Amniotic stem cell (primary cell): ENCODE results near the gene AKR1D1.
"Not testable (repeated sequence)": the region's sequence is repeated elsewhere in the genome, so short reads cannot be mapped to it uniquely, and the experiment has no call there.

ENCODE experiments used
- DNase-seq: peaks from one replicate; lab custom pipeline; 2025; lab: John Stamatoyannopoulos, UW

The AKR1D1 gene

DNA sequence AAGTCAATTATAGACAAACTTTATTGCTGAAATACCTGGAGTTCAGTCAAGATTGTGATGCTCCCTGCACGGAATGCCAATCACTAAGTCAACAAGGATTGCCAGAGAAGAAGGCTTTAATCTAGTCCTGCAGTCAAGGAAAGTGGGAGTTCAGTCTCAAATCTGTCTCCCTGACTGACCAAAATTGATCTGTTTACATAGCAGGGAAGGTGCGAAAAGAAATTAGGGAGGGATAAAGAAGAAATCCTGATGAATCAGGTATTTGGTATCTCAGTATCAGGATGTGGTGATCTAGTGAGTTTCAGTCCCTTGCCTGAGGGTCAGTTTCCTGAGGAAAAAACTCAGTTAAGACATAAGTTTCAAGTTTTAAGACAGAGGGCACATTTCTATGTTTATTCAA, 2.1 kb upstream of the AKR1D1 start:
- no peak for DNase-seq

DNA sequence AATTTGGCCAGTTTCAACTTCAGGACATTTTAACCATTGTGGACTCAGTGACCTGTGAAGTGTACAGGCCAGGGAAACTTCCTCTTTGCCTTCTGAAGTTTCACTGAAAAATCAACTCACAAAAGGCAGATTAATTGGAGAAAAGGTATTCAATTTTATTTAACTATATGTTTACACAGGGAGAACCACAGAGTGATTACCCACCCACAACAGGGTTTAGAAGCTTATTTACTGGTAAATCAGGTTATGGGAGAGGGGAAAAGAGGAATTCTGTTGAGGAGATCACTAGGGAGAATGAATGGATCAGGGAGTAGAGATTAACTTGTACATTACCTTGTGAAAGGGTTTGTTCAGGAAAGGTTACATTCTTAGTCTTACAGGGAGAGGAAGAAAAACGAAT, 1.7 kb upstream of the AKR1D1 start:
- DNase-seq, result no peak

DNA sequence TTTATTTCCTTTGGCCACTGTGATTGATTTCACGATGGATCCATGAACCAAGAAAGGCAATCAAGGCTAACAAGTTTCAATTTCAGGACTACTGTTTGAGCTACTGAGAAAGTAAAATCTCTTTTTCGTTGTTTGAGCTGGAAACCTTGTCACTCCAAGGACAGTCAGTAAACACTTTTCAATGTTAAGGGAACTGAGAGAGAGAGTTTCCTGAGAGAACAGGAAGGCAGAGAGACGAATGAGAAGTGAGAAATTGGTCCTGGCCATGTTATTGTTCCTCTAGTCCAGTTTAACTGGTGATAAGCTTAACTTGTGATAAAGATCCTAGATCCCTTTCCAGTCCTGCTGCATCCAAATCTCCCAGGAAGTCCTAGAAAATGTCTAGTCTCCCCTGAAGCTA, 909 bp upstream of the AKR1D1 start:
- DNase-seq, result no peak

DNA sequence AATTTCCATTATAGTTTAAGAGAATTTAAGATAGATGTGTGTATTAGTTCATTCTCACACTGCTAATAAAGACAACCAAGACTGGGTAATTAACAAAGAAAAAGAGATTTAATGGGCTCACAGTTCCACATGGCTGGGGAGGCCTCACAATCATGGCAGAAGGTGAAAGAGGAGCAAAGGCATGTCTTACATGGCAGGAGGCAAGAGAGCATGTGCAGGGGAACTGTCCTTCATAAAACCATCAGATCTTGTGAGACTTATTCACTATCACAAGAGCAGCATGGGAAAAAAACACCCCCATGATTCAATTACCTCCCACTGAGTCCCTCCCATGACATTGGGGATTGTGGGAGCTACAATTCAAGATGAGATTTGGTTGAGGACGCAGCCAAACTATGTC, 473 bp upstream of the AKR1D1 start:
- DNase-seq, result not testable (repeated sequence)

DNA sequence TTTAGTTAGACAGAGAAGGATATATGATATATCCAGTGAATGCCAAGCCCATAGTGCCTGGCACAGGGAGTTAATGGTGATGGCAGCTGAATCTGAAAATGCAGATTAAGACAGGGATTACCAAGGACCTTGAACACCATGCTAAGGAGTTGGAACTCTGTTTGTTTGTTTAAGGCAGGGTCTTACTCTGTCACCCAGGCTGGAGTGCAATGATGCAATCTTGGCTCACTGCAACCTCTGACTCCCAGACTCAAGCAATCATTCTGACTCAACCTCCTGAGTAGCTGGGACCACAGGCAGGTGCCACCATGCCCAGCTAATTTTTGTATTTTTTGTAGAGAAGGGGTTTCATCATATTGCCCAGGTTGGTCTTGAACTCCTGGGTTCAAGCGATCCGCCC, 1.6 kb downstream of the AKR1D1 start:
- no peak for DNase-seq

DNA sequence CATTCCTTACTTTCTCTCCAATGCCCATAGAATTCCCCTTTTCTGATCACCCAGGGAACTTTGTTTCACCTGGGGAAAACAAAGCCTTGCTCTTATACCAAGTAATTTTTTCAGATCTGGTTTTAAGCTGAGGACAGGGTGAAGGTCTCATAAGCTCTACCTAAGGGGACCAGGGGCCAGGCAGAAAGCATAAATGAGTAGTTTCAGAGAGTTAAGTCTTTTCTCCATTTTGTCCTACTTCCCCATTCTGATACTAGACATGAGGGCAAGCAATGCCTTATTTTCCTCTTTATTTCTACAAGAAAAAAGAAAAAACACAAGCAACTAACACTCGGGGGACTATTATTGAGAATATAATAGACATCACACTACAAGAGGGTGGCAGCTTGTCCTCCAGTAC, 2.9 kb downstream of the AKR1D1 start:
- DNase-seq, result no peak

DNA sequence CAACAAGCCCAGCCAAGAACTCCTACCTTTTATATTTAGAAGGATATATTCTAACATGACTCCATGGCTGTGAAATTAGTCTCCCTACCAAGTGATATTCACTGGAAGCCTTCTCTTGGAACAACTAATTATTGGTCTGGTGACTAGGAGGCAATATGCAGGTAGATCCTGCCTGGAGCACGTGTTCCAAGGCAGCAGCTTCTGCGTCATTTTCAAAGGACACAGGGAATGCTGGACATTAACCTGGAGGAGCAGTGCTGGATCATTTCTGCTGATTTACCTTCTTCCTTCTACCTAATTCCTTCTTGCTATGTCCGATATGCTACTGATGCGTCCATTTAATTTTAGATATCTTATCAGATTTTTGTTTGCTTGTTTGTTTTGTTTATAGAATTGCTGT, 5.6 kb downstream of the AKR1D1 start:
- no peak for DNase-seq

DNA sequence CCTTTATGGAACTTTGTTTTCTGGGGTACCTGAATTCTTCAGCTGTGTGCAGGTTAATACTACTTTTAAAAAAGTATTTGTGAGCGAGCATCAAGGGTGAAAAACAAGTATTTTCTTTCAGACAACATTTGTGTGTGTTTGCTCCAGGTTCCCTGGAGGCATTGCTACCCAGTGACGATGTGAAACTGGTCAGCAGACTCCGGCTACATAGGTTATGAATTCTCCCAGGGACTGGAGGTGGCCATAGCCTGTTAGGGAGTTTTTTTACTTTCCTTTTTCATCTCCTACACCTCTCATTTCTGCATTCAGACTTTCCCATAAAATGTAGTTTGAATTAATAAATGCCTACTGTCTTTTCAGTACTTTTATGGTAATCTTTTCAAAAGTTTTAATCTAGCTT, 7.6 kb downstream of the AKR1D1 start:
- no peak for DNase-seq

DNA sequence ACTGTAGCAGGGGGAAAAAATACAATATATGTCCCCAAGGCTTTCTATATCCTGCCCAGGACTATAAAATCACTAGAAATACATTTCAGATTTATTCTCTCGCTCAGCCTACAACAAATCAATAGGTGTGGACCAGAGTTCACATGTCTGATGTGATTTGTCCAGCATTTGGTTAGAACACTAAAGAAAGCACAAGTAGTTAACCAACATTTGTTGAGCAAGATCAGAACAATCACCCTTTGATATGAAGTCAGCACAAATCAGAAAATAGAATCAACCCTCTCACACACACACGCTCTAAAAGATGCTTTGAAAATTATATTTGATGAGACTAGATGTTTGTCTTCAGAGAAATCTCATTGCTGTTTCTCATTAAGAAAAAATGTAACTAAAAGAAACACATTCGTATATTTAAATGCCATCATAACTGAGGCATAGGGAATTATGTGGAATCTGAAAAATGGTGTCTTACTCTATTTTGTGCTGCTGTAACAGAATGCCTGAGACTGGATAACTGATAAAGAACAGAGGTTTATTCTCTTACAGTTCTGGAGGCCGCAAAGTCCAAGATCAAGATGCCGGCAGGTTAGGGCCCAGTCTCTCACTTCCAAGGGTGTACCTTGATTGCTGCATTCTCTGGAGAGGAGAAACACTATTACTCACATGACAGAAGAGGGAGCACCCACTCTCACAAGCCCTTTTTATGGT, 10.5 kb downstream of the AKR1D1 start:
- no peak for DNase-seq

DNA sequence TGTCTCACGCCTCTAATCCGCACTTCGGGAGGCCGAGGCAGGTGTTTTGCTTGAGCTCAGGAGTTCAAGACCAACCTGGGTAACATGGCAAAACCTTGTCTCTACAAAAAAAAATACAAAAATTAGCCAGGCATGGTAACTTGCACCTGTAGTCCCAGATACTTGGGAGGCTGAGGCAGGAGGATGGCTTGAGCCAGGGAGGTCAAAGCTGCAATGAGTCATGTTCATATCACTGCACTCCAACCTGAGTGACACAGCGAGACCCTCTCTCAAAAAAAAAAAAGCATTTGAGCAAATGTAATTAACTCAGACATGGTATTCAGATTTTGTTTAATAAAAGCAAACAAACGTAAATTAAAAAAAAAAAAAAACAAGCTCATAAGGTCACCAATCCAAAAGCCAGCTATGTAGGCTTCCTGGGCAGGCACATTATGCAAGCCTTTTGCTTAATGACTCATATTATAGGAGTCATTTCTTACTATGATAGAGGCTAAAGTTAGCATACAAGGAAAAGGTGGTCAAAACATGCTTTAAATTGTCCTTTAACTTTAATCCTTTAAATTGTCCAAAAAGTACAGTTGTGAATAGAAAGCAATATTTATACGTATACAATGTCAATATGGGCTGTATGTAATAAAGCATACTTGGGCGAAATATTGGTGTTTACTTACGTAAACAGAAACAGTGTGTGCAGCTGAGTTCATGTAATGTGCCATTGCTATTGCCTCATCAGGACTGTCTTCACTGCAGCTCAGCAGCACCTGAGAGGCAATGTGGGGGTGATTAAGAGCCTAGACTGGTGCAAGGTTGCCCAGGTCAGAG, 13.0 kb downstream of the AKR1D1 start:
- no peak for DNase-seq

DNA sequence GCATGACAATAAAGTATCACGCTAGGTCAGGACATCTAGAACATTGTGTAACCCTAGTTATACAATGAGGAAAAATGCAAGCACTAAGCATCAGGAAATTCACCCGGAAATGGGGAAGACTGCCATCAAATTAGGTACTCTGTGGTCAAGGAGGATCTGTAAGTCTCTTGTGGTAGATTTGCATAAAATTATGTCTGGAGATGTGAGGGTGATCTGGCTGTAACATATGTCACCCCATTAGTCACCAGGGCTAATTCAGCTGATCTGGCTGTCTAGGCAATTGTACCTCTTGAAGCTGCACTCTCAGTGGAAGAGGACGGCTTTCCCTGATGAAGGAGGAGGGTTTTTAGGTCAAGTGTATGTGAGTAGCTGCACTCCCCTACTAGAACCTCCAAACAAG, 14.8 kb downstream of the AKR1D1 start:
- DNase-seq, result no peak

DNA sequence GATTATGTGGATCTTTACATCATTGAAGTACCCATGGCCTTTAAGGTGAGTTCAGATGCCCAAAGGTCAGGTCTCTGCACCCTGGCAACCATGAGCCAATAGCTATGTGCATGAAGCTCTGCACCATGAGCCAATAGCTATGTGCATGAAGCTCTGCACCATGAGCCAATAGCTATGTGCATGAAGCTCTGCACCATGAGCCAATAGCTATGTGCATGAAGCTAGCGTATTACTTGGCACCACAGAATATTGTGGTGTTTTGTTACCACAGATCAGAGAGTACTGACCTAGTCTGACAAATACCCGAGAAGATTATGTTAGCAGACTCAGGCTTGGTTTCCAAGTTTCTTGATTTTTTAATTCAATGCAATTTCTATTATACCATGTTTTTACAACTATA, 15.6 kb downstream of the AKR1D1 start:
- DNase-seq, result not testable (repeated sequence)

DNA sequence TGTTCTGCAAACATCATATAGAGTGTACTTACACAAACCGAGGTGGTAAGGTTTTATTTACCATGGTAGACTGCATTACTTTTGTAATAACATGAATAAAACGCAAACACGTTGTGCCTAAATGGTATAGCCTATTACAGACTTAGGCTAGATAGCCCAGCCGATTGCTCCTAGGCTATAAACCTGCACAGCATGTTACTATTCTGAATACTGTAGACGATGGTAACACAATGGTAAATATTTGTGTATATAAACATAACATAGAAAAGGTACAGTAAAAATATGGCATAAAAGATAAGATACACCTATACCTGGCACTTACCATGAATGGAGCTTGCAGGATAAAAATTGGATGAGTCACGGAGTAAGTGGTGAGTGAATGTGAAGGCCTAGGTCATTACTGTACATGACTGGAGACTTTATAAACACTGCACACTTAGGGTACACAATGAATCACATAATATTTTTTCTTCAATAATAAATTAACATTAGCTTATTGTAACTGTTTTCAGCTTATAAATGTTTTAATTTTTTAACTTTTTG, 16.3 kb downstream of the AKR1D1 start:
- DNase-seq, result no peak

DNA sequence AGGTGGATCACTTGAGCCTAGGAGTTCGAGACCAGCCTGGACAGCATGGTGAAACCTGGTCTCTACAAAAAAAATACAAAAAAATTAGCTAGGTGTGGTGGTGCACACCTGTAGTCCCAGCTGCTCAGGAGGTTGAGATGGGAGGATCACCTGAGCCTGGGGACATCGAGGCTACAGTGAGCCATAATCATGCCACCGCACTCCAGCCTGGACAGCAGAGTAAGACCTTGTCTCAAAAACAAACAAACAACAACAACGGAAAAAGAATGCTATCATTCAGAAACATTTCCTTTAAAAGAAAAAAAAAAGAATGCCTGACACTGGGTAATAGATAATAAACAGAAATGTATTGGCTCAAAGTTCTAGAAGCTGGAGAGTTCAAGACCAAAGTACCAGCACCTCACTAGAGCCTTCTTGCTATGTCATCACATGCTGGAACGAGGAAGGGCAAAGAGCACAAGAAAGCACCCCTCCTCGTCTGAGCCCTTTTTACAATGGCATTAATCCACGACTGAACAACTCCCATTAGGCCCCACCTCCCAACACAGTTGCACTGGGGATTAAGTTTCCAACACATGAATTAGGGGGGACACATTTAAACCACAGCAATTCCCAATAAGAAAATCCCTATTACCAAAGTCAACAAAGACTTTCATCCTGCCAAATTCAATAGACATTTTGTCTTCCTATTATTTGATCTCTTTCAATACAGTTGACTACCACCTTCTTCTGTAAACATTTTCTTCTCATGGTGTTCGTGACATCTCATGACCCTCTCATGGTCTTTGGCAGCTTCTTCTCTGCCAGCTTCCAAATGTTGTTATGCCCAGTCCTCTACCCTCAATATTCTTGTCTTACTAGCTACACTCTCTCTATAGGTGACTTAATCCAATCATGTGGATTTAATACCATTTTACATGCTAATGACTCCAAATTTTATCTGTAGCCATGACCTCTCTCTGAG, 20.0 kb downstream of the AKR1D1 start:
- DNase-seq, result no peak

DNA sequence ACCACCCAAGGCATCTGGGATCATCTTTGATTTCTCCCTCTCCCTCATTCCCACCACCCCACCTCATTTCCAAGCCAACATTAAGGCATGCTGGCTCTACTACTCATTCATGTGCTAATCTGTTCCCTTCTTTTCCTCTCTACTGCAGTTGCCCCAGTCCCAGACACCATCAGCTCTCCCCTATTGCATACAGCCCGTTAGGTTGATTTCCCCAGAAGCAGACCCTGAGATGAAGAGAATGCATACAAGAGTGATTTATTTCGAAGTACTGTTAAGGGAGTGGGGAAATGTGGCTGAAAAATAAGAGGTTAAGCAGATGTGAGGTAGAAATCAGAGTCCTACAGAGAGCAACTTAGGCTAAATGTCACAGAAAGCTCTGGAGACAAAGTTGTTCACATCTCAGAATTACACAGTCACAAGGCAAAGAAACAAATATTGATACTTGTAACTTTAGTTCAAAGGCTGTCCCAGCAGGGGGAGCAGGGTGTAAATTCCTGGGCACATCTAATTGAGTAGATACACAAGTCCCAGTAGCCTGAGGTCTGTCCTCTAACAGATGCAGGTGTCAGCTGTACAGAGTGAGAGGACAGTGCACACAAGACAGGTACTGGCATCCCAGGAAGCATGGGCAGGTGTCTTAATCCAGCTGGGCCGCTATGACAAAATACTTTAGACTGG, 20.9 kb downstream of the AKR1D1 start:
- no peak for DNase-seq

DNA sequence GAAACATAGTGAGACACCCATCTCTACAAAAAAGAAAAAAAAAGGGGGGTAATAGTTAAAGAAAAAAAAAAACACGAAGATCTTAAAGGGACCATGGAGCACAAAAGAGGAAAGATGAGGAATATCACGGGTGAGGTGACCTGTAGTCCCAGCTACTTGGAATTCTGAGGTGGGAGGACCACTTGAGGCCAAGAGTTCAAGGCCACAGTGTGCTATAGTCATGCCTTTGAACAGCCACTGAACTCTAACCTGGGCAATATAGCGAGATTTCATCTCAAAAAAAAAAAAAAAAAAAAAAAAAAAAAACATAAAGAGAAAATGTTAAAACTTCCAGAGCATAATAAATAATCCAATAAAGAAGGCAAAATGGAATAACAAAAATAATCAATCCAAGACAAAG, 23.6 kb downstream of the AKR1D1 start:
- no peak for DNase-seq

DNA sequence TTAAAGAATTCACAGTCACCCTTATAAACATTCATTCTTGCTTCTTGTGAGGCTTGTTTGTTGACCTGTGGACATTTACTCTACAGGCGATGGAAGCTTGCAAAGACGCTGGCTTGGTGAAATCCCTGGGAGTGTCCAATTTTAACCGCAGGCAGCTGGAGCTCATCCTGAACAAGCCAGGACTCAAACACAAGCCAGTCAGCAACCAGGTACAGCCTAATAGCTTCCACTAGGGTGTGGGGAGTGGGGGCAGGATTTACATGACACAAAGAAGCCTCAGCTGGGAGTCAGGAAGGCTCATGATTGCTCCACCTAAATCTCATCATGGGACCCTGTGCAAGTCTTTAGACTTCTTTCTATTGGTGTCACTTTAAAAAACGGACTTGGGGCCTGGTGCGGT, 29.0 kb downstream of the AKR1D1 start:
- no peak for DNase-seq

DNA sequence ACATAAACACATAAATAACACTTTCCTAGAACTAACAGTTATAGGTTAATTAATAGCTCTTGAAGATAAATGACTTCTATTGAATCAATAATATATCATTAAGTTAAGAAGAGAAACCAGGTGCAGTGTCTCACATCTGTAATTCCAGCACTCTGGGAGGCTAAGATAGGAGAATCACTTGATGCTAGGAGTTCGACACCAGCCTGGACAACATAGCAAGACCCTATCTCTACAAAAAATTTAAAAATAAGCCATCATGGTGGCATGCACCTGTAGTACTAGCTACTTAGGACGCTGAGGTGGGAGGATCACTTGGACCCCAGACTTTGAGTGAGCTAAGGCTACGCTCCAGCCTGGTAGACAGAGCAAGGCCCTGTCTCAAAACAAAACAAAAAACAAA, 38.8 kb downstream of the AKR1D1 start:
- DNase-seq, result no peak

DNA sequence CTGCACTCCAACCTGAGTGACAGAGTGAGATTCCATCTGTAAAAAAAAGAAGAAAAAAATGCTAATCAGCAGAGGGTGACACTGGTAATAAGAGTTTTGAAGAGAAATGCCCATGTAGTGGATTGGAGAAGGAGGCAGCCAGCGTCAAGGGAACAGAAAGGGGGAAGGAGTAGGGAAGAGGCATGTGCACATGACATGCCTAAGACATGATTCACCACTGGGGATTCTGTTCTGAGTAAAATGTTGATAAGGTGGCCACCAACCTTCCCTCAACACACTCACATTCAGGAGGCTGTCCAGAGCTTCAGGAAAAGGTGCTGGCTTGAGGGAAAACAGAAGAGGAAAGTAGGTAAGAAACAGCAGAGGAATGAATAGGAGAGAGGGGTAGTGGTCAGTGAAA, 39.9 kb downstream of the AKR1D1 start:
- no peak for DNase-seq

DNA sequence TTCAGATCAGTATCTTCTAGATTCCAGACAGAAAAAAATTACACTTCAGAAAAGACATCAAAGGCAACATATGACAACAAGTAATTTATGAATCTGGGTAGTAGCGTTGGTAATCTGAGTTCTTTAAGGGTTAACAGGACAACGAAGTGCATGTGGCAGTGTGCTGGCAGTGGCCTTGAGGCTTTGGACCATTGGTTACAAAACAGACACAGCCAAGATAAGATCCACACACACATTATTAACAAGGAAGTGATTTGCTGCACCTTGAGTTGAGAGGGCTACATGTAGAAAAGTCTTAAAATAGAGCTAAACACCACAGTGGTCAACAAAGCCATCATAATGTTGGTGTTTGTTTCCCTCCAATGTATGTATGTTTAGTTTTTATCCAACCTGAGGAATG, 40.6 kb downstream of the AKR1D1 start:
- no peak for DNase-seq

DNA sequence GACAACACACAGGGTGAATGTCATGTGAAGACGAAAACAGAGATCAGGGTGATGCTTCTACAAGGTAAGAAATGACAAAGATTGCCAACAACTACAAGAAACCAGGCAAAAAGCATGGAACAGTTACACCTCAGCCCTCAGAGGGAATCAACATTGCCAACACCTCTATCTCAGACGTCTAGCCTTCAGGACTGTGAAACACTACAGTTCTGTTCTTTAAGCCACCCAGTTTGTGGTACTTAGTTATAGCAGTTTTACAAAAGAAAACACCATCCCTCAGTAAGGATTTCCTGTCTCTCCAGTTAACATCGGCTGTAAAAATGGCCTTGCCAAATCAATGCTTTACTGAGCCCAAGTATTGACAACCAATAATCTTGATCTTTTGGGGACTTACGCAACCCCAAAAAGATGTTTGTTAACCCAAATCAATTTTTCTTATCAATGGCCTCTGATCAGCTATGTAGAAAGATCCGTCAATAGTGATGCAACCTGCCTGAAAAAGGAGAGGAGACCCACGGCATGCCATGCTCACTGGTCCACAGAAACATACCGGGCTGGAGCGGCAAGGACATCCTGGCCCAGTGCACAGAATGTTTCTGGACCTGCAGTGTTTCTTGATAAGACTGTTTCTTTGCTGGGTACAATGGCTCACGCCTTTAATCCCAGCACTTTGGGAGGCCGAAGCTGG, 44.0 kb downstream of the AKR1D1 start:
- DNase-seq, result no peak
